ENCODE data around the gene SMS. TPM values are rescaled to one million over a fixed set of nuclear protein-coding genes. Genes with fewer than 3 reads are reported as not detected.

Gene SMS
- polyA plus RNA-seq, 1 donor (not counting 4 experiments of a cell fraction or from before 2014, with no cell fraction given): 142 TPM

DNA sequence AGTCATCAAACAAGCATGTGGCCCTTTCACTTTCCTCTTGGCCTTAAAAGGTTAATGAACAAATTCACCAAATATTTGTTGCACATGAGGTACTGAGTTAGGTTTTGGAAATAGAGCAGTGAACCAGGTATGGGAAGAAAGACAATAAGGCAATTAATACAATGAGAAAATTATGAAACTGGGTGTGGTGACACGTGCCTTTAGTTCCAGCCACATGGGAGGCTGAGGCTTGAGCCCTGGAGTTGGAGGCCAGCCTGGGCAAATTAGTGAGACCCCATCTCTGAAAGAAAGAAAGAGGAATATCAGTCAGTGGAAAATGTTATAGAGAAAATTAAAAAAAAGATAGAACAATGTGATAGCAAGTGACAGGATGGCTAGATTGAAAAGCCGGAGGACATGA is 99.7 kb downstream of the SMS start:
- no peaks in the 10 kb centered on the region for H3K4me1 ChIP-seq (ENCODE audit: control insufficient read depth, extremely low read depth, insufficient read depth, low read length)
- no peaks in the 10 kb centered on the region for H3K27me3 ChIP-seq (ENCODE audit: control insufficient read depth, extremely low read depth, insufficient read depth, low read length)
- no peaks in the 10 kb centered on the region for H3K36me3 ChIP-seq (ENCODE audit: control insufficient read depth in 2 of 2, extremely low read depth in 1 of 2, insufficient read depth in 2 of 2, low read length in 2 of 2)
- H2AFZ ChIP-seq (ENCODE audit: control insufficient read depth, low read length): no peak overlapping the region
- H3K4me2 ChIP-seq (ENCODE audit: control insufficient read depth, extremely low read depth, insufficient read depth, low read depth, low read length): no peak overlapping the region
- no peaks in the 10 kb centered on the region for H3K9me3 ChIP-seq (ENCODE audit: control insufficient read depth, low read depth, low read length)
- no peaks in the 10 kb centered on the region for H4K20me1 ChIP-seq (ENCODE audit: control insufficient read depth, extremely low read depth, insufficient read depth, low read length)
- no peak overlapping the region for H3K9ac ChIP-seq (ENCODE audit: control insufficient read depth, extremely low read depth, insufficient read depth, low read length)
- TF ChIP-seq CTCF (optimal IDR thresholded peaks at IDR 0.05 in 1 of 3, IDR thresholded peaks at IDR 0.05 in 1 of 3, conservative IDR thresholded peaks at IDR 0.05 in 1 of 3; ENCODE audit: extremely low read depth in 1 of 3, insufficient read depth in 2 of 3, low read length in 3 of 3): no peak
- no peak for TF ChIP-seq EZH2 (IDR thresholded peaks at IDR 0.05; ENCODE audit: low read length)
- H3K4me3 ChIP-seq (ENCODE audit: control insufficient read depth in 2 of 3, extremely low read depth in 1 of 3, insufficient read depth in 2 of 3, low read depth in 1 of 3, low read length in 3 of 3): no peak overlapping the region
- dilution Hi-C loops (cut with MboI; ENCODE audit: extremely low pct_ligation_motif_present, low sequenced_read_pairs): no loop called here
- H3K9me1 ChIP-seq (ENCODE audit: control insufficient read depth, extremely low read depth, insufficient read depth, low read length): no peaks in the 10 kb centered on the region
- no peak overlapping the region for H3K27ac ChIP-seq (ENCODE audit: control insufficient read depth, insufficient read depth, low read length)
- FAIRE-seq (no peak), DNase-seq (ENCODE audit: low read depth, low spot score) (no peak)
- no peaks in the 10 kb centered on the region for H3K79me2 ChIP-seq (ENCODE audit: control insufficient read depth, insufficient read depth, low read length)

DNA sequence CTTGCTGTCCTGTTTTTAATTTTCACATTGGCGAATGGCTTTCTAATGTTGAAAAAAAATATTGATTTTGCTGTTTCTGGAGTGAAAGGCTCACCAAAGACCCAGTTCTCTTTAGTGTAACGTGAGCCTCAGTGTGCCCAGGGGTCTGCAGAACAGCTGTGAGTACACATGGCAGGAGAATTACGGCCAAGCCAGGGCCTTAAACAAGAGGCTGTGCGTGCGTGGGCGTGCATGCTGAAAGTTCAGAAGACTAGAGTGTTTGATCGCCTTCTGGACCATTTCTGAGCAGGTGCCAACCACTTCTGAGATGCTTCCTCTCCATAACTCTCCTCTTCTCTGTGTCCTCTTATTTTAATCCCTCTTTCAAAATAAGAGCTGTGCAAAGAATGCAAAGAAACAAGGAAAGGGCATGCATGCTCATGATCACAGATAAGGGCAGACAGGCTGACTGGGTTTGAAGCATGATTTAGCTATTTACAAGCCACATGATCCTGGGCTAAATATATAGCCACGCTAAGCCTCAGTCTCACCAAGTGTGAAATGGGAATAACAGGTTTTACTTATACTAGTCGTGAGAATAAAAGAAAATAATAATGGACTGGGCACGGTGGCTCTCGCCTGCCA is 101.5 kb downstream of the SMS start:
- DNase-seq (ENCODE audit: low read depth, low spot score) (no peak), FAIRE-seq (no peak)
- Histone ChIP-seq H3K9me1 (ENCODE audit: control insufficient read depth, extremely low read depth, insufficient read depth, low read length) (no peaks in the 10 kb centered on the region), H4K20me1 (ENCODE audit: control insufficient read depth, extremely low read depth, insufficient read depth, low read length) (no peaks in the 10 kb centered on the region), H3K9ac (ENCODE audit: control insufficient read depth, extremely low read depth, insufficient read depth, low read length) (no peak overlapping the region), H3K27me3 (ENCODE audit: control insufficient read depth, extremely low read depth, insufficient read depth, low read length) (no peaks in the 10 kb centered on the region), H3K36me3 (ENCODE audit: control insufficient read depth in 2 of 2, extremely low read depth in 1 of 2, insufficient read depth in 2 of 2, low read length in 2 of 2) (no peaks in the 10 kb centered on the region), H3K79me2 (ENCODE audit: control insufficient read depth, insufficient read depth, low read length) (no peaks in the 10 kb centered on the region), H3K4me2 (ENCODE audit: control insufficient read depth, extremely low read depth, insufficient read depth, low read depth, low read length) (no peak overlapping the region), H3K4me3 (ENCODE audit: control insufficient read depth in 2 of 3, extremely low read depth in 1 of 3, insufficient read depth in 2 of 3, low read depth in 1 of 3, low read length in 3 of 3) (no peak overlapping the region), H3K4me1 (ENCODE audit: control insufficient read depth, extremely low read depth, insufficient read depth, low read length) (no peaks in the 10 kb centered on the region), H3K9me3 (ENCODE audit: control insufficient read depth, low read depth, low read length) (no peaks in the 10 kb centered on the region), H2AFZ (ENCODE audit: control insufficient read depth, low read length) (no peak overlapping the region), H3K27ac (ENCODE audit: control insufficient read depth, insufficient read depth, low read length) (no peak overlapping the region)
- TF ChIP-seq EZH2 (IDR thresholded peaks at IDR 0.05; ENCODE audit: low read length): no peak
- dilution Hi-C loops (cut with MboI; ENCODE audit: extremely low pct_ligation_motif_present, low sequenced_read_pairs): no loop called here

DNA sequence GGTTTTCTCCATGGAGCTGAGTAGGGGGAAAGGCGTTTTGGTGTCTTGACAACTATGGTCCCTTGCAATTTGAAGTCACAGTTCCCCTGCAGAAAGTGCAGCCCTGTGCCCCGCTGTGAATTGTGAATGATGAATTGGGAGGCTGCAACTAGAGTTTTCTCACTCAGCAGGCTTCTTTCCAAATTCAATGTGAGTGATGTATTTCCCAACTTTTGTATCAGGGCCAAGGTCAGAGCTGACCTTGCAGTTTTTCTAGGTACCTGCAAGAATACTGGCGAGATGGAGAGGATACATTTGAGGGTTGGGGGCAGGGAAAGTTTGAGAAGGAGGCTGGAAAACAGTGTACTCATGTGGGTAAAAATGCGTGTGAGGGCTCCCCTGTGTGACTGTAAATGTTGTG is 103.4 kb downstream of the SMS start:
- H3K9me1 ChIP-seq (ENCODE audit: control insufficient read depth, extremely low read depth, insufficient read depth, low read length): no peaks in the 10 kb centered on the region
- no peak for FAIRE-seq
- no peaks in the 10 kb centered on the region for H3K79me2 ChIP-seq (ENCODE audit: control insufficient read depth, insufficient read depth, low read length)
- no peak overlapping the region for H3K27ac ChIP-seq (ENCODE audit: control insufficient read depth, insufficient read depth, low read length)
- dilution Hi-C loops (cut with MboI; ENCODE audit: extremely low pct_ligation_motif_present, low sequenced_read_pairs): no loop called here
- DNase-seq (ENCODE audit: low read depth, low spot score): no peak
- no peak overlapping the region for H3K4me2 ChIP-seq (ENCODE audit: control insufficient read depth, extremely low read depth, insufficient read depth, low read depth, low read length)
- H3K36me3 ChIP-seq (ENCODE audit: control insufficient read depth in 2 of 2, extremely low read depth in 1 of 2, insufficient read depth in 2 of 2, low read length in 2 of 2): no peaks in the 10 kb centered on the region
- no peak overlapping the region for H2AFZ ChIP-seq (ENCODE audit: control insufficient read depth, low read length)
- H3K9me3 ChIP-seq (ENCODE audit: control insufficient read depth, low read depth, low read length): no peaks in the 10 kb centered on the region
- H3K4me1 ChIP-seq (ENCODE audit: control insufficient read depth, extremely low read depth, insufficient read depth, low read length): no peaks in the 10 kb centered on the region
- TF ChIP-seq CTCF (optimal IDR thresholded peaks at IDR 0.05 in 1 of 3, IDR thresholded peaks at IDR 0.05 in 1 of 3, conservative IDR thresholded peaks at IDR 0.05 in 1 of 3; ENCODE audit: extremely low read depth in 1 of 3, insufficient read depth in 2 of 3, low read length in 3 of 3): no peak
- TF ChIP-seq EZH2 (IDR thresholded peaks at IDR 0.05; ENCODE audit: low read length): no peak
- no peak overlapping the region for H3K4me3 ChIP-seq (ENCODE audit: control insufficient read depth in 2 of 3, extremely low read depth in 1 of 3, insufficient read depth in 2 of 3, low read depth in 1 of 3, low read length in 3 of 3)
- H3K9ac ChIP-seq (ENCODE audit: control insufficient read depth, extremely low read depth, insufficient read depth, low read length): no peak overlapping the region
- no peaks in the 10 kb centered on the region for H3K27me3 ChIP-seq (ENCODE audit: control insufficient read depth, extremely low read depth, insufficient read depth, low read length)
- no peaks in the 10 kb centered on the region for H4K20me1 ChIP-seq (ENCODE audit: control insufficient read depth, extremely low read depth, insufficient read depth, low read length)
